Measurements from ENCODE around the gene SEC22A. TPM values are rescaled to one million over a fixed set of nuclear protein-coding genes. Genes with fewer than 3 reads are reported as not detected.

SEC22A gene
- total and polyA plus RNA-seq, 2 of the 13 experiments (the other 11 are each of a cell fraction or from before 2014, with no cell fraction given) = 14.1 to 17.3 TPM

DNA sequence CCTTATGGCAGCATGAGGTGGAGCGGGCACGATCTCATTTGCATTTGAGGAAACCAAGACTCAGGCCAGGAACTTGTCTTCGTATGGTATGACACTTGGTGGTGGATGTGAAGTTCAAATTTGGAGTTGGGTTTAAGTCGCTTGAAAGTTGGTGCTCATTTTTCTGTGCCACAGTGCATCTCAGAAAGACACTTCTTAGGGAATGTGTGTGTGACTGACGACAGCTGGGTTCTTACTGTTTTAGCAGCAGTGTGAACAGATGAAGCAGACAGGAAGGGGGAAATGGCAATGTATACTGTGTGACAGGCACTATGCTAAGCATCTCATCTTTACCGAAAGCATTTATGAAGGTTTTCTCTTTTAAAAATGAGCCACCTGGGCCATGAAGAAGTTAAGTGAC, 75.4 kb downstream of the SEC22A start (continued):
- TF ChIP-seq HMGXB4 (CRISPR knock-in tag; IDR thresholded peaks at IDR 0.05; ENCODE audit: borderline replicate concordance in 1 of 2, low read depth in 1 of 2) = no peak

GRCh38 chr3:123278446-123278845, 76.7 kb downstream of the SEC22A start:
- Histone ChIP-seq H3K4me1 (ENCODE audit: insufficient read depth, low read length) (no peaks in the 10 kb centered on the region), H3K4me3 (replicated peaks in 1 of 3; ENCODE audit: insufficient read depth in 1 of 3, low read depth in 2 of 3, low read length in 3 of 3) (no peak overlapping the region), H2AFZ (ENCODE audit: low read length) (no peak overlapping the region), H3K9ac (ENCODE audit: insufficient read depth, low read depth, low read length) (no peak overlapping the region), H3K9me3 (ENCODE audit: low read length) (no peaks in the 10 kb centered on the region), H3K4me2 (ENCODE audit: low read depth, low read length) (no peak overlapping the region), H3K79me2 (ENCODE audit: insufficient read depth, low read length) (no peaks in the 10 kb centered on the region), H3K36me3 (replicated peaks in 1 of 2; ENCODE audit: control insufficient read depth in 1 of 2, insufficient read depth in 2 of 2, low read length in 2 of 2) (no peaks in the 10 kb centered on the region), H4K20me1 (ENCODE audit: insufficient read depth, low read length) (no peaks in the 10 kb centered on the region), H3K27me3 (ENCODE audit: control insufficient read depth in 1 of 2, insufficient read depth in 2 of 2, low read length in 2 of 2) (no peaks in the 10 kb centered on the region; a peak in 1 of 5 replicates), H3K27ac (ENCODE audit: extremely low read length, insufficient read depth, low read length) (no peak overlapping the region)
- WGBS (ENCODE audit: low lambda C conversion rate) = 91% methylated on average over 4 of the region's 5 CpGs
- no TSS peak for BruUV-seq (replicated peaks)
- no peak for ATAC-seq
- in situ Hi-C loops (cut with HindIII; ENCODE audit: extremely low pct_ligation_motif_present, low pct_unique_long_range_greater_than_20kb) = no loop called here
- no peak for TF ChIP-seq POGK (CRISPR knock-in tag; conservative IDR thresholded peaks at IDR 0.05)
- TF ChIP-seq ZNF674 (CRISPR knock-in tag; IDR thresholded peaks at IDR 0.05; ENCODE audit: low read depth) = no peak
- TF ChIP-seq CHD2 (IDR thresholded peaks at IDR 0.05; ENCODE audit: low read depth, low read length) = no peak
- TF ChIP-seq, protein P1, sequence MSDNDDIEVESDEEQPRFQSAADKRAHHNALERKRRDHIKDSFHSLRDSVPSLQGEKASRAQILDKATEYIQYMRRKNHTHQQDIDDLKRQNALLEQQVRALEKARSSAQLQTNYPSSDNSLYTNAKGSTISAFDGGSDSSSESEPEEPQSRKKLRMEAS (IDR thresholded peaks at IDR 0.05) = no peak
- TF ChIP-seq RFXANK (CRISPR knock-in tag; IDR thresholded peaks at IDR 0.05) = no peak
- TF ChIP-seq HOMEZ (CRISPR knock-in tag; IDR thresholded peaks at IDR 0.05; ENCODE audit: low read depth) = no peak
- no peak for TF ChIP-seq NR2C2 (CRISPR knock-in tag; IDR thresholded peaks at IDR 0.05; ENCODE audit: borderline replicate concordance)
- TF ChIP-seq ZNF777 (CRISPR knock-in tag; IDR thresholded peaks at IDR 0.05) = no peak
- no peak for TF ChIP-seq REL (CRISPR knock-in tag; conservative IDR thresholded peaks at IDR 0.05)
- intact Hi-C loops (cut with micrococcal nuclease; ENCODE audit: unreplicated experiment) = no loop called here
- CTCF ChIA-PET (ENCODE audit: low intra/inter-chr PET ratio, low total read pairs) = no interaction called here
- no peak for DNase-seq (ENCODE audit: low spot score)
- FAIRE-seq = no peak
- POLR2A ChIA-PET = no interaction called here
